Occipital lobe (tissue), 2 donors: ENCODE results near the gene AGK. TPM values are rescaled to one million over a fixed set of nuclear protein-coding genes. Genes with fewer than 3 reads are reported as not detected.

Experiments
- DNase-seq: peaks from one replicate; lab custom pipeline; 2025; lab: John Stamatoyannopoulos, UW
- total RNA-seq: library from RNA; depleted of rRNA; stranded (reverse); fragments of >200 nt; gene quantifications from one replicate; pipeline ENCODE4 v1.2.3, GENCODE V29; 2014

The AGK gene
- total RNA-seq = 45.2 TPM

GRCh38 chr7:141551094-141551781, at the start of gene AGK:
TSS of gene AGK (plus strand) at chr7:141551410. CDS start at chr7:141555467, 4,057 bp downstream.
- peak; percentile 78 for DNase-seq

GRCh38 chr7:141501451-141501850, 49.8 kb upstream of the AGK start:
- DNase-seq = no peak

- no peak for DNase-seq
Observed at GRCh38 chr7:141511316-141511675, 39.9 kb upstream of the AGK start.

- peak; percentile 54 for DNase-seq
Observed at GRCh38 chr7:141511676-141512396, 39.4 kb upstream of the AGK start.

GRCh38 chr7:141512597-141512996, 38.6 kb upstream of the AGK start:
- no peak for DNase-seq

GRCh38 chr7:141513720-141514119, 37.5 kb upstream of the AGK start:
- DNase-seq = no peak

GRCh38 chr7:141515941-141516340, 35.3 kb upstream of the AGK start:
- no peak for DNase-seq

- DNase-seq = no peak
Observed at GRCh38 chr7:141519623-141520022, 31.6 kb upstream of the AGK start.

- no peak for DNase-seq
Observed at GRCh38 chr7:141522657-141523342, 28.4 kb upstream of the AGK start.

GRCh38 chr7:141525973-141526514, 25.2 kb upstream of the AGK start:
- DNase-seq = no peak

GRCh38 chr7:141527076-141527475, 24.1 kb upstream of the AGK start:
- DNase-seq = no peak

GRCh38 chr7:141528399-141528798, 22.8 kb upstream of the AGK start:
- DNase-seq = no peak

GRCh38 chr7:141533149-141533949, 17.9 kb upstream of the AGK start:
- peak; percentile 36 for DNase-seq

GRCh38 chr7:141534757-141535737, 16.2 kb upstream of the AGK start:
- no peak for DNase-seq

GRCh38 chr7:141537906-141538305, 13.3 kb upstream of the AGK start:
- no peak for DNase-seq

GRCh38 chr7:141541375-141541774, 9.8 kb upstream of the AGK start:
- no peak for DNase-seq

GRCh38 chr7:141544831-141545230, 6.4 kb upstream of the AGK start:
- no peak for DNase-seq

- DNase-seq = no peak
Observed at GRCh38 chr7:141549582-141549981, 1.6 kb upstream of the AGK start.

GRCh38 chr7:141550386-141551093, 670 bp upstream of the AGK start:
- no peak for DNase-seq

GRCh38 chr7:141551782-141552181, 572 bp downstream of the AGK start:
- DNase-seq = no peak
